ENCODE data around the gene STUM. TPM values are rescaled to one million over a fixed set of nuclear protein-coding genes. Genes with fewer than 3 reads are reported as not detected.
"Not testable (repeated sequence)": the region's sequence is repeated elsewhere in the genome, so short reads cannot be mapped to it uniquely, and the experiment has no call there.

STUM gene
- total RNA-seq: under 0.01 and 0.35 TPM in 2 replicates

GRCh38 chr1:226548256-226549093, at the start of gene STUM:
TSS of gene STUM (plus strand) at chr1:226548764. CDS start at chr1:226548905, 141 bp downstream.
- DNase-seq (ENCODE audit: extremely low read depth, low read depth, low spot score): no peak

GRCh38 chr1:226499699-226500098, 48.9 kb upstream of the STUM start:
- DNase-seq (ENCODE audit: extremely low read depth, low read depth, low spot score): not testable (repeated sequence)

DNA sequence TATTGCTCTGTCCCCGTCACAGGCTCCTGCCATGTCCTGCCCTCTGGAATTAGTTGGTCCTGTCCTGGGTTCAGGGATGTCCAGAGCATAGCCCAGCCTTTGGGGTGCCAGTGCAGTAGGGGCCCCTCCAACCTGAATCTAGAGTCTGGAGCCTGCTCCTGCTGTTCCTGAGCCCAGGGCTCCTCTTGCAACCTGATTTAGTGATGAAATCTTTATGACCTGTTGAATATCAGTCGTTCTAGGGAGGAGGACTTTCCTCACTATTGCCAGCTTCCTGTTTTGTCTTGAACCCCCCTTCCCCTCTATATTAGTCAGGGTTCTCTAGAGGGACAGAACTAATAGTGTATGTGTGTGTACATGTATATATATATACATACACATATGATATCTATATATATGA, 42.5 kb upstream of the STUM start:
- DNase-seq (ENCODE audit: extremely low read depth, low read depth, low spot score): no peak

DNA sequence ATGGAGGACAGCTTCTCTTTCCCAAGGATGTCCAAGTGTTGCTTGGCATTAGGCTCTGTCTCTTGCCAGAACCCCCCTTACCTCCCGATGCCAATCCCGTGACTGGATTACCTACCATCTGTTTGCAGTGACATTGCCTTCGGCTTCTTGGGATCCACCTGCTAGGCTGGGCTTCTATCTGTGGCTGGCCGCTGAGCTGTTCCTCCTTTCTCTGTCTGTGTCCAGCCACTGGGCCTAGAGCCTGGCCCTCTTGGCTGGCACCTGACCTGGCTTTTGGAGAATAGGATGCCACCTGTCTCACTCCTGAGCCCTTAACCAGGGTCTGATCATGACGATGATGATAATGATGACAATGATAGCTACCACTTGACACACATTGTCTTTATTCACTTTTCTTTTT, 41.6 kb upstream of the STUM start:
- no peak for DNase-seq (ENCODE audit: extremely low read depth, low read depth, low spot score)

GRCh38 chr1:226510453-226510852, 38.1 kb upstream of the STUM start:
- DNase-seq (ENCODE audit: extremely low read depth, low read depth, low spot score): no peak

DNA sequence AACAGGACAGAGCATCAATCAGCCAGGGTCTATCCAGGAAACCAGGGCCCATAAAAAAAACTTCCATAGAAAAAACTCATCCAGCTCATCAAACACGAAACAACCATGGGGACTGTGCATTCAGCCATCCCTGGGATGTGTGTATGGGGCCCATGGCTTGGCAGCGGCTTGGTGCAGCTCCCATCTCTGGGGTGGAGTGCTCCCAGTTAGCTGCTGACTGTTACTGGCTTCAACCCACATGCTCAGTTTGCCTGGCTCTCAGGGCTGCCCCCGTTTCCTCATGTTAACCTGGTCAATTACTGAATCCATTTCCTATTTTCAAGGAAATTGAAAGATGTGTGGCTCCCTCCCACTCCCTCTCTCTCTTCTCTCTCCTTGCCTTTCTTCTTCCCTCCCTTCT, 37.3 kb upstream of the STUM start:
- DNase-seq (ENCODE audit: extremely low read depth, low read depth, low spot score): no peak

DNA sequence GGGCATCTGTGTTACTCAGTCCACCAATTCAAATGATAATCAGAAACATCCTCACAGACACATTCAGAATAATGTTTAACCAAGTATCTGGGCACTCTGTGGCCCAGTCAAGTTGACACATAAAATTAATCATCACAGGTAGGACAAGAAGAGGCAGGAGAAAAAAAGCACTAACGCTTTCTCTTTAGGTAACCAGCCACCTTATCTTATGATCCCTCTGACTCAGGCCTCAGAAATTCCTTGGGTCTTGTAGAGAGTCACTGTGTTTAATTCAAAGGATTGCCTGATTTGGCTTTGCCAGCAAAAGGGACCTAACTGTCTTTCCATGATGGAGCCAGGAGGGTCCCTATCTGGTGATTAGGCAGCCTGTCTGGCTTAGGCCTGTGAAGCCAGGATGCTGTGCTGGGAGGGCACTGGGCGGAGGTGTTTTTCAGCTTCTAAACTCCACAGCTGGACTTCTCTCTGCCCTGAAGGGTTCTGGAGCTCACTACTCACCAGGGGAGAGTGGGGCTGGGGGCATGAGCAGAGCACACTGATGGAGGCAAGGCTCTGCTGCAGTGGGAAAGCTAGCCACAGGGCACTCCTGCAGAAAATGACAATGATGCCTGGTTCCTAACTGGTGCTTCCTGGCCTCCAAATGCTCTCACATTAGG, 36.4 kb upstream of the STUM start:
- DNase-seq (ENCODE audit: extremely low read depth, low read depth, low spot score): no peak

GRCh38 chr1:226518375-226518774, 30.2 kb upstream of the STUM start:
- DNase-seq (ENCODE audit: extremely low read depth, low read depth, low spot score): no peak

- DNase-seq (ENCODE audit: extremely low read depth, low read depth, low spot score): no peak
Measured at GRCh38 chr1:226519135-226519534, 29.4 kb upstream of the STUM start.

DNA sequence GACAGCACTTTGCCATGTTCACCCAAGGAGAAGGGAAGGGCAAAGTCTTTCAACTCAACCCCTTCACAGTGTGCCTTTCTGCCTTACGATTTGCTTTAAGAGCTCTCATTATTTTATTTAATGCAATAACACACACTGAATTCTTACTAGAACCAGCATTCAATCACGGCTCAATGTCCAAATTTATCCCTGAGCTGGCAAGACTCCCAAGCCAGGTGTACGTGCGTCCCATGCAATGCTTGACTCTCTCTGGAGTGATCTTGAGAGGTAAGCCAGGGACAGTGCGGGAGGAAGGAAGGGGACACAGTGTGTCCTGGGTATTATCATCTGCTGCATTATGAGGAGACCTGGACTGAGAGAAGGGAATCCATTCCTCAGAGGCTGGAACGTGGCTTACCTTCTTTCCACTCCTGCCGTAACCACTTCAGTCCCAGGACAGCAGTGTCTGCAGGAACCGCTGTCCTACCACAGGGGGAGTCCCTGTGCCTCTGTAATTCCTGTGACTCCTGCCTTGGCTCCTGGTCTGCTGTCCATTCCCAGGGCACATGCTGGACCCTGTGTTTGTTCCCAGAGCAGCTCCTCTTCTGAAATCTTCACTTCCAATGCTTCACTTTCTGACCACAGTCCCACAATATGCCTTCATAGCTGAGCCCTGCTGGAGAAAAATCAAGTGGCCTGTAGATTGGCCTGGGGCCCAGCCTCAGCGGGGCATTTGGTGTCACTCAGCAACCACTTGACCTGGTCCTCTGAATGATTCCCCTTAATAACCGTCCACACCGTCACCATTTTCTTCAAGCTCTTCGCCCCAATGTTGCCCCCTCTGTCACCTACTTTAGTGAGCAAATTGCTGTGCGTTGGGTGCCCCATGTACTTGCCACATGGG, 28.6 kb upstream of the STUM start:
- DNase-seq (ENCODE audit: extremely low read depth, low read depth, low spot score): no peak

DNA sequence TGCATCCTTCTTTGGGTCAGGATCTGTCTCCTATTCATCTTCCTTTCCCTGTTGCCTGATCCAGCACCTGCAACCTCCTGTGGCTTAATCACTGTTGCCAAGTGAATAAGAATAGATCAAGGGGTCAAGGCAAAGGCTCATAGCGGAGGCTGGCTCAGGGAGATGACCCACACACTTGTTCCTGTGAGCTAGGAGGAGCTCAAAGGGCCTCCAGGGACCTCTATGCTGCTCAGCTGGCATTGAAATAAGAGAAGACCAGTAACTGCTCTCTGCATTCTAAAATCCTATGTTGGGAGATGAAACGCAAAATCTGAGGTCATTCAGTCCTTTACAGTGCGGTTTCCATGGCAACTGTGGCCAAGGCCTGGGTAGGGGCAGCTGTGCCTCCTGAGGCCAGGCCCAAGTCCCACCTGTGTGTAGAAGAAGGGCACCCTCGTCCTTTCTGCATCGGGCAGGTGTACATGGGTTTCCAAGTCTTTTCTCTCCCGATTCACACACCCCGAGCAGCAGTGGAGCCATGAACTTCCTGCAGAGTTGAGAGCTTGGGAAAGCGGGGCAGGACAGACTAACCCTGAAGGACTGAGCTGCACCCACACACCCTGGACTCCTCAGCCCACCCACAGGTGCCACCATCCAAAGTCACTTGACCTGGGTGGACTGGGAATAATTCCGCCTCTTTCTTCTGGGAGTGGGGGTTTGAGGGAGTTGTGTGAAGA, 27.8 kb upstream of the STUM start:
- DNase-seq (ENCODE audit: extremely low read depth, low read depth, low spot score): no peak

GRCh38 chr1:226523646-226524406, 24.7 kb upstream of the STUM start:
- no peak for DNase-seq (ENCODE audit: extremely low read depth, low read depth, low spot score)

- no peak for DNase-seq (ENCODE audit: extremely low read depth, low read depth, low spot score)
Measured at GRCh38 chr1:226524547-226524946, 24.0 kb upstream of the STUM start.

DNA sequence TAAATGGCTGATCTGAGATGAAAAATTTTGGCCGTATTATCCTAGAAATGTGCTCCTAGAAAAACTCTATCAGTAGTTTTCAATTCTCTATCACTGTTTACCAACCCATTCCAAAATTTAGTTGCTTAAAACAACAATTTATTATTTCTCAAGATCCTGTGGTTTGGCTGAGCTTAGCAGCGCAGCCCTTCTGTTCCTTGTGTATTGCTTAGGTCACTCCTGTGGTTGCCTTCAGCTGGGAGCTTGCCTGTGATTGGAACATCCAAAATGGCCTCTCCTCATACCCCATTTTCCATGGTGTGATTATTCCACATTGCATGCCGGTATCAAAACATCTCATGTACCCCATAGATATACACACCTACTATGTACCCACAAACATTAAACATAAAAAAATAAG, 22.8 kb upstream of the STUM start:
- DNase-seq (ENCODE audit: extremely low read depth, low read depth, low spot score): no peak

DNA sequence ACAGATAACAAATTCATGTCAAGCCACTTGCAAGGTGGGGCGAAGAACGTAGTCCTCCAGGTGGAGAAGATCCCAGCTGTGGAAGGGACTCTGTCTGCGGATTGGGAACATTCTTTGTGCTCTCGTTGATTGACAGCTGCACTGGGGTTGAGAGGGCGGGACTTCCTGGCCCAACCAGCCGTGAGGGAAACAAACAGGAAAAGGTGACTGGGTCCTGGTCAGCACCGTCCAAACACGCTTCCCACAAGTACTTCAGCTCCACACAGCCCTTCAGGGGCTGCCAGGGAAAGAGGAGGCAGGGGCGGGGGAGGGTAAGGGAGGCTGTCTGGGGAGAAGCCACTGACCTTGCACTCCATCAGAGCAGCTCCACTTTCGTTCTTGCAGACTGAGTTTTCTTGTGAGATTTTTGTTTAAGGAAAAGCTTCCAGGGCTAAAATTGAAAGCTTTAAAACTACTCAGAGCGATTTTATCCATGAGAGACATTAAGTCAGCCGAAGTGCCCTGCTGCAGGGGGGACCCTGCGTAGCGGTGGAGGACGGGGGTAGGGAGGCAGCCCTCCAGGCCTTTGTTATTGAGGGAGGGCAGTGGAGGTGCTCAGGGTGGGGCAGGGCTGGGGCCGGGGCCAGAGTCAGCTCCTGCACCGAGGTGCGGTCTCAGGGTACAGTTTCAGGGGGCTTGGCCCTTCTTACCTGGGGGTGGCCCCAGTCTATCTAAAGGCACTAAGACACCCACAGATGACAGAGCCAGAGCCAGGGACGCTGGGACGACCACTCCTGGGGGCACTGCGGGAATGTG, 21.6 kb upstream of the STUM start:
- no peak for DNase-seq (ENCODE audit: extremely low read depth, low read depth, low spot score)

DNA sequence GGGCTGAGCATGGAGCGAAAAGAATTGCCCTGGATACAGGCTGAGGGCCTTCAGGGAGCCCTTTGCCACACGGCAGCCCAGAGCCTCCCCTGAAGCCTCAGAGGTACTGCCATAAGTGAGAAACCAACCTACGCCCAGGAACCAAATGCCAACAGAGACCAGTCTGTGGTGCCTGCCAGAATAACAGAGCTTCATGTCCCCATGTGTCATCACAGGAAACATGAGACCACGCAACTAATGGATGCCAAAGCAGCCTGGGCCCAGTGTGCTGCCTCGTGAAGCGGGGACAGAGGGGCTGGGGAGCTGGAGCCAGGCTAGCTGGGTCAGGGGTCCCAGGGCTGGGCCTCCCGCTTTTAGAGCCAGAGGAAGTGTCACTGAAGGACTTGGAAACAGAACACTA, 18.7 kb upstream of the STUM start:
- DNase-seq (ENCODE audit: extremely low read depth, low read depth, low spot score): no peak

DNA sequence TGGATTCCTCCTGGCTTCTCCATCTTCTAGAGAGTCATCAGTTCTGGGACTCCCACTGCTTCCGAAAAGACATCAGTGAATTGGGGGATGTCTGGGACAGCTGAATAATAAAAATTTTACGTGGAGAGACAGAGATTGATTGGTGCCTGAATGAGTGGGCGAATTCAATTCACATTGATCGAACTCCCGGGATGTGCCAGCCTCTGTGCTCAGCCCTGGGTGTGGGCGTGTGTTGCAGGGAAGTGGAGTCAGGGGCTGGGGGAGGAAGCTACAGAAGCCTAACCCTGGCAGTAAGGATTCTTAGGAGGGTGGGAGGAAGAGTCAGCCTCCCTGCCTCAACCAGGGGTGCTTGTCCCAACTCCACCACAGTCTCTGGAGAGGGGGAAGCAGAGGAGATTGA, 18.0 kb upstream of the STUM start:
- no peak for DNase-seq (ENCODE audit: extremely low read depth, low read depth, low spot score)

DNA sequence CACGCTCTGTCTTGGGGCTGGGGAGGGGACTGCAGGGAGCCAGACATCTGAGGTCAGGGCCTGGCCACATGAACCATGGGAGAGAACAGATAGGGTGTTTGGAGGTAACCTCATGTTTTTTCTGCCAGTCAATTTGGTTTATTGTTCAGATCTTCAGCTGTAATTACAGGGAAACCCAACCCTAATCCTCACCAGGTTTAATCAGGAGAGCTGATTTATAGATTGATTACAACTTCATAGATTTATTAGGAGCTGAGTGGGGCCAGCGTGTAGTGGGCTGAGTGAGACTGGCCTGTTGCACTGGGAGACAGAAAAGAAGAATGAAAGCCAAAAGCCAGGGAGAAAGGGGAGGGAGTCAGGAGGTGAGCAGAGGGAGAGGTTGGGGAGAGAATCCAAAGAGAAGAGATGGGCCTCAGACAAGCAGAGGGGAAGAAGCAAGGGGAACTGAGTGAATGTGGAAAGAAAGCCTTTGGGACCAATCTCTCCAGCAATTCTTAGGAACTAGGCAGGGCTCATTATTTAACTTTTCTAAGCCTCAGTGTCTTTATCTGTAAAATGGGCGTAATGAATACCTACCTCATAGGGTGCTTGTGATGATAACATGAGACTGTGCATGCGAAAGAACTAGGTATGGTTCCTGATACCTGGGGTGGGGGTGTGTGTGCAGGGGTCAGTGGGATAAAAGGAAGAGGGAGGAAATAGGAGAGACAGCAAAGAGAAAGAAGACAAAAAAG, 17.0 kb upstream of the STUM start:
- no peak for DNase-seq (ENCODE audit: extremely low read depth, low read depth, low spot score)

- no peak for DNase-seq (ENCODE audit: extremely low read depth, low read depth, low spot score)
Measured at GRCh38 chr1:226532553-226532952, 16.0 kb upstream of the STUM start.
